ENCODE data around the gene ADRB1. TPM values are rescaled to one million over a fixed set of nuclear protein-coding genes. Genes with fewer than 3 reads are reported as not detected.

ADRB1 gene
- total RNA-seq, 2 donors from 2014 or later: 0.27 to 0.42 TPM

- no peak for ATAC-seq (ENCODE audit: insufficient number of reproducible peaks, low FRiP score, low read depth)
- Histone ChIP-seq H3K4me1 (ENCODE audit: control insufficient read depth in 1 of 2, low read depth in 2 of 2) (peaks cover 0 to 14% of the 10 kb centered on the region in 2 donors), H3K4me3 (no peak overlapping the region), H3K27me3 (replicated peaks; ENCODE audit: insufficient read depth) (no peaks in the 10 kb centered on the region), H3K27ac (no peak overlapping the region), H3K36me3 (no peaks in the 10 kb centered on the region), H3K9me3 (no peaks in the 10 kb centered on the region)
- DNase-seq (ENCODE audit: low spot score): no peak
- TF ChIP-seq CTCF (IDR thresholded peaks at IDR 0.05): no peak
Observed at GRCh38 chr10:114070710-114071109, 27.0 kb downstream of the ADRB1 start.

GRCh38 chr10:114071178-114071577 is 27.5 kb downstream of the ADRB1 start:
- DNase-seq (ENCODE audit: low spot score) (no peak), ATAC-seq (ENCODE audit: insufficient number of reproducible peaks, low FRiP score, low read depth) (no peak)
- Histone ChIP-seq H3K27me3 (replicated peaks; ENCODE audit: insufficient read depth) (no peaks in the 10 kb centered on the region), H3K4me3 (no peak overlapping the region), H3K36me3 (no peaks in the 10 kb centered on the region), H3K27ac (no peak overlapping the region), H3K4me1 (ENCODE audit: control insufficient read depth in 1 of 2, low read depth in 2 of 2) (peaks cover 0 to 14% of the 10 kb centered on the region in 2 donors), H3K9me3 (no peaks in the 10 kb centered on the region)
- TF ChIP-seq CTCF (IDR thresholded peaks at IDR 0.05): no peak

- Histone ChIP-seq H3K9me3 (no peaks in the 10 kb centered on the region), H3K36me3 (no peaks in the 10 kb centered on the region), H3K27ac (no peak overlapping the region), H3K4me3 (no peak overlapping the region), H3K27me3 (replicated peaks; ENCODE audit: insufficient read depth) (no peaks in the 10 kb centered on the region), H3K4me1 (ENCODE audit: control insufficient read depth in 1 of 2, low read depth in 2 of 2) (no peaks in the 10 kb centered on the region)
- no peak for DNase-seq (ENCODE audit: low spot score)
- ATAC-seq (ENCODE audit: insufficient number of reproducible peaks, low FRiP score, low read depth): no peak
- no peak for TF ChIP-seq CTCF (IDR thresholded peaks at IDR 0.05)
Observed at GRCh38 chr10:114073395-114074186, 29.9 kb downstream of the ADRB1 start.

GRCh38 chr10:114075093-114075492 is 31.4 kb downstream of the ADRB1 start:
- no peak for TF ChIP-seq CTCF (IDR thresholded peaks at IDR 0.05)
- Histone ChIP-seq H3K27me3 (replicated peaks; ENCODE audit: insufficient read depth) (no peaks in the 10 kb centered on the region), H3K36me3 (no peaks in the 10 kb centered on the region), H3K4me1 (ENCODE audit: control insufficient read depth in 1 of 2, low read depth in 2 of 2) (no peaks in the 10 kb centered on the region), H3K27ac (no peak overlapping the region), H3K4me3 (no peak overlapping the region), H3K9me3 (no peaks in the 10 kb centered on the region)
- ATAC-seq (ENCODE audit: insufficient number of reproducible peaks, low FRiP score, low read depth): no peak
- no peak for DNase-seq (ENCODE audit: low spot score)

- ATAC-seq (ENCODE audit: insufficient number of reproducible peaks, low FRiP score, low read depth): no peak
- H3K27ac ChIP-seq: no peak overlapping the region
- no peak for TF ChIP-seq CTCF (IDR thresholded peaks at IDR 0.05)
Observed at GRCh38 chr10:114077347-114077746, 33.7 kb downstream of the ADRB1 start.

More at GRCh38 chr10:114077347-114077746, 33.7 kb downstream of the ADRB1 start:
- DNase-seq (ENCODE audit: low spot score): no peak
- Histone ChIP-seq H3K4me1 (ENCODE audit: control insufficient read depth in 1 of 2, low read depth in 2 of 2) (no peaks in the 10 kb centered on the region), H3K27me3 (replicated peaks; ENCODE audit: insufficient read depth) (no peaks in the 10 kb centered on the region), H3K4me3 (no peak overlapping the region), H3K9me3 (no peaks in the 10 kb centered on the region), H3K36me3 (no peaks in the 10 kb centered on the region)
